K562 (cell line): ENCODE data around the gene PTGR2.

Experiments used
- ATF2 ChIP-seq: sonication (generic); formaldehyde crosslinking; IDR thresholded peaks from 2 replicates; pipeline ENCODE4 v1.8.1; 2022; ENCODE audit warnings: missing genetic modification reagents
- CEBPB ChIP-seq: fragments of 450-650 bp; IDR thresholded peaks from 2 replicates; pipeline ENCODE4 v1.6.1; 2016; ENCODE audit warnings: missing genetic modification characterization, missing compliant biosample characterization
- CTCF ChIP-seq, 3 experiments: IDR thresholded peaks in 2 of 3; conservative IDR thresholded peaks in 1 of 3; 2 replicates each; pipeline ENCODE4 v1.5.1; 2011 to 2012; ENCODE audit warnings: low read length in 3 of 3, mild to moderate bottlenecking in 3 of 3, control low read depth in 2 of 3, improper control_type of control experiment in 1 of 3, inconsistent platforms in 1 of 3, low read depth in 1 of 3, mixed read lengths in 1 of 3, moderate library complexity in 1 of 3; ENCODE audit not compliant: insufficient read depth in 2 of 3
- EZH2 ChIP-seq: IDR thresholded peaks from 2 replicates; pipeline ENCODE4 v1.6.1; 2012; ENCODE audit warnings: low read depth, mild to moderate bottlenecking, inconsistent platforms, low read length, borderline replicate concordance
- FOXA1 ChIP-seq: fragments of 450-650 bp; IDR thresholded peaks from 2 replicates; pipeline ENCODE4 v1.6.1; 2016; ENCODE audit warnings: mild to moderate bottlenecking, borderline replicate concordance
- KLF1 ChIP-seq: fragments of 450-650 bp; IDR thresholded peaks from 2 replicates; pipeline ENCODE4 v1.6.1; 2016; ENCODE audit warnings: missing genetic modification characterization, missing compliant biosample characterization
- MIER1 ChIP-seq: fragments of 450-650 bp; IDR thresholded peaks from 2 replicates; pipeline ENCODE4 v1.6.1; 2016; ENCODE audit warnings: antibody characterized with exemption, mild to moderate bottlenecking, low read depth
- MLX ChIP-seq, 2 experiments: fragments of 450-650 bp in 1 of 2; sonication (generic) in 1 of 2; formaldehyde crosslinking; conservative IDR thresholded peaks; 2 replicates each; pipeline versions ENCODE4 v1.4.0 to v1.8.1; 2020 to 2022; ENCODE audit warnings: mild to moderate bottlenecking in 1 of 2, missing genetic modification reagents in 1 of 2
- SRSF1 ChIP-seq: fragments of 200-400 bp; formaldehyde crosslinking; IDR thresholded peaks from 2 replicates; pipeline ENCODE4 v1.6.1; 2017; ENCODE audit warnings: mild to moderate bottlenecking, low read depth, low read length, moderate library complexity
- TCF7 ChIP-seq: sonication (generic); IDR thresholded peaks from 2 replicates; pipeline ENCODE4 v1.6.1; 2016; ENCODE audit warnings: antibody characterized with exemption, borderline replicate concordance
- TOE1 ChIP-seq, 2 experiments: fragments of 450-650 bp in 1 of 2; sonication (generic) in 1 of 2; formaldehyde crosslinking in 1 of 2; IDR thresholded peaks; 2 replicates each; pipeline versions ENCODE4 v1.7.1 to v1.8.0; 2016 to 2022; ENCODE audit warnings: borderline replicate concordance in 2 of 2, mild to moderate bottlenecking in 2 of 2, antibody characterized with exemption in 1 of 2, inconsistent platforms in 1 of 2, low read depth in 1 of 2, missing genetic modification reagents in 1 of 2, moderate library complexity in 1 of 2
- ZNF384 ChIP-seq: IDR thresholded peaks from 2 replicates; pipeline ENCODE4 v1.6.1; 2012; ENCODE audit warnings: low read depth, low read length, improper control_type of control experiment
- ZNF398 ChIP-seq: fragments of 250-450 bp; sonication (Bioruptor Pico); IDR thresholded peaks from 2 replicates; pipeline ENCODE4 v1.8.0; 2021; ENCODE audit warnings: moderate library complexity, mild to moderate bottlenecking, inconsistent platforms

- TF ChIP-seq MLX (CRISPR knock-in tag; conservative IDR thresholded peaks at IDR 0.05) (no peak), KLF1 (tag) (no peak), SRSF1 (no peak), ATF2 (no peak), ZNF398 (CRISPR knock-in tag) (no peak), CEBPB (tag) (no peak), CTCF (IDR thresholded peaks at IDR 0.05 in 2 of 3, conservative IDR thresholded peaks at IDR 0.05 in 1 of 3; ENCODE audit: insufficient read depth in 2 of 3, low read depth in 1 of 3, low read length in 3 of 3) (no peak), TOE1 (IDR thresholded peaks at IDR 0.05; ENCODE audit: borderline replicate concordance) (no peak), TOE1 (CRISPR knock-in tag; IDR thresholded peaks at IDR 0.05; ENCODE audit: borderline replicate concordance, low read depth) (no peak), ZNF384 (no peak), TCF7 (no peak), FOXA1 (no peak), EZH2 (no peak), MIER1 (no peak)
Observed at GRCh38 chr14:73823339-73823885, 28.2 kb upstream of the PTGR2 start.
